ENCODE measurements around the gene RBM20. TPM values are rescaled to one million over a fixed set of nuclear protein-coding genes. Genes with fewer than 3 reads are reported as not detected.

RBM20 gene
- total and polyA plus RNA-seq, 2 donors from 2014 or later, result 0.88 to 2.1 TPM

- intact Hi-C loops (cut with DNase I), result no loop called here
- no peaks in the 10 kb centered on the region for H3K4me1 ChIP-seq (ENCODE audit: control insufficient read depth in 2 of 3, insufficient read depth in 2 of 3, low read depth in 1 of 3, low read length in 3 of 3)
- no peak overlapping the region for H3K9ac ChIP-seq (ENCODE audit: low read length in 3 of 3)
- DNase-seq (no peak), FAIRE-seq (no peak)
- TF ChIP-seq CTCF (IDR thresholded peaks at IDR 0.05; ENCODE audit: borderline replicate concordance, extremely low read depth, insufficient read depth), result no peak
- H3K4me3 ChIP-seq (ENCODE audit: low read length in 3 of 3), result no peak overlapping the region
- H3K27me3 ChIP-seq (ENCODE audit: control insufficient read depth, insufficient read depth, low read length), result no peaks in the 10 kb centered on the region
- H3K27ac ChIP-seq (ENCODE audit: low read depth in 2 of 2, low read length in 2 of 2), result no peak overlapping the region
- H3K36me3 ChIP-seq (ENCODE audit: control insufficient read depth in 2 of 3, insufficient read depth in 3 of 3, low read length in 3 of 3), result no peaks in the 10 kb centered on the region
- no peaks in the 10 kb centered on the region for H3K9me3 ChIP-seq (ENCODE audit: control insufficient read depth in 2 of 3, insufficient read depth in 1 of 3, low read length in 3 of 3)
Measured at GRCh38 chr10:110700947-110701616, 56.9 kb downstream of the RBM20 start.

DNA sequence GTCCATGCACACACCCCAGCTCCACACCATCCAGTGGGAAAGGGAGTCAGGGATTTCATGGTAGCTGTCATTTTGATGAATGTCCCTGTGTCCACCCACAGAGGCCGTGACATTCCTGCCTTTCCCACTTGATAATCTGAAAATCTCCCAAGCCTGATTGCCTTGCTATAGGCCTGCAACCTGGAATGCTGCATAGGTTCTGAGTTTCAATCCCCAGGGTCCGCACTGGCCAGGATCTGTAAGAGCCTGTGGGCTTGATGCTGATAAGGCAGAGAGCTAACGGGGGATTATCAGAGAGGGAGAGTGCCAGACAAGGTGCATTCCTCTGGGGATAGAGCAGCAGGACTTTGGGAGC is 57.5 kb downstream of the RBM20 start:
- FAIRE-seq (no peak), DNase-seq (peak in 2 of 5 donors; percentile 55 to 69)
- H3K36me3 ChIP-seq (ENCODE audit: control insufficient read depth in 2 of 3, insufficient read depth in 3 of 3, low read length in 3 of 3), result no peaks in the 10 kb centered on the region
- no peaks in the 10 kb centered on the region for H3K9me3 ChIP-seq (ENCODE audit: control insufficient read depth in 2 of 3, insufficient read depth in 1 of 3, low read length in 3 of 3)
- no peak overlapping the region for H3K4me3 ChIP-seq (ENCODE audit: low read length in 3 of 3)
- no peaks in the 10 kb centered on the region for H3K27me3 ChIP-seq (ENCODE audit: control insufficient read depth, insufficient read depth, low read length)
- intact Hi-C loops (cut with DNase I), result no loop called here
- no peak overlapping the region for H3K27ac ChIP-seq (ENCODE audit: low read depth in 2 of 2, low read length in 2 of 2)
- no peak overlapping the region for H3K9ac ChIP-seq (ENCODE audit: low read length in 3 of 3)
- H3K4me1 ChIP-seq (ENCODE audit: control insufficient read depth in 2 of 3, insufficient read depth in 2 of 3, low read depth in 1 of 3, low read length in 3 of 3), result no peaks in the 10 kb centered on the region
- TF ChIP-seq CTCF (IDR thresholded peaks at IDR 0.05; ENCODE audit: borderline replicate concordance, extremely low read depth, insufficient read depth), result no peak

DNA sequence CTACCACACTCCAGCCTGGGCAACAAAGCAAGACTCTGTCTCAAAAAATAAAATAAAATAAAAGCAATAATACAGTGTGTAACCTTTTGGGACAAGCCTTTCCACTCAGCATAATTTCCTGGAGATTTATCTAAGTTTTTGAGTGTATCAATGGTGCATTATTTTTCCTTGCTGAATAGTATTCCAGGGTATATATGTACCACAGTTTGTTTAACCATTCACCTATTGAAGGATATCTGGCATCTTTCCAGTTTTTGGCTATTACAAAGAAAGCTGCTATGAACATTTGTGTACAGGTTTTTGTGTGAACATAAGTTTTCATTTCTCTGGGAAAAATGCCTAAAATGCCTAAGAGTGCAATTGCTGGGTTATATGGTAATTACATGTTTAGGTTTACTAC is 59.9 kb downstream of the RBM20 start:
- DNase-seq (no peak), FAIRE-seq (no peak)
- H3K9me3 ChIP-seq (ENCODE audit: control insufficient read depth in 2 of 3, insufficient read depth in 1 of 3, low read length in 3 of 3), result no peaks in the 10 kb centered on the region
- H3K27me3 ChIP-seq (ENCODE audit: control insufficient read depth, insufficient read depth, low read length), result no peaks in the 10 kb centered on the region
- no peaks in the 10 kb centered on the region for H3K36me3 ChIP-seq (ENCODE audit: control insufficient read depth in 2 of 3, insufficient read depth in 3 of 3, low read length in 3 of 3)
- H3K4me1 ChIP-seq (ENCODE audit: control insufficient read depth in 2 of 3, insufficient read depth in 2 of 3, low read depth in 1 of 3, low read length in 3 of 3), result no peaks in the 10 kb centered on the region
- H3K4me3 ChIP-seq (ENCODE audit: low read length in 3 of 3), result no peak overlapping the region
- no peak overlapping the region for H3K9ac ChIP-seq (ENCODE audit: low read length in 3 of 3)
- no peak for TF ChIP-seq CTCF (IDR thresholded peaks at IDR 0.05; ENCODE audit: borderline replicate concordance, extremely low read depth, insufficient read depth)
- H3K27ac ChIP-seq (ENCODE audit: low read depth in 2 of 2, low read length in 2 of 2), result no peak overlapping the region
- intact Hi-C loops (cut with DNase I), result no loop called here
